Loucy (cell line): Measurements from ENCODE around the gene ARAF.

Experiments
- EZH2phosphoT487 ChIP-seq: fragments of 200-600 bp; IDR thresholded peaks from 2 replicates; pipeline ENCODE4 v1.6.1; 2018; ENCODE audit warnings: antibody characterized with exemption, mild to moderate bottlenecking, moderate library complexity, borderline replicate concordance
- TF ChIP-seq, protein P1 (sequence below): fragments of 200-600 bp; sonication (generic); conservative IDR thresholded peaks from 2 replicates; pipeline ENCODE4 v1.5.1; 2014; ENCODE audit warnings: mild to moderate bottlenecking, antibody characterized with exemption, low read length

- TF ChIP-seq, protein P1, sequence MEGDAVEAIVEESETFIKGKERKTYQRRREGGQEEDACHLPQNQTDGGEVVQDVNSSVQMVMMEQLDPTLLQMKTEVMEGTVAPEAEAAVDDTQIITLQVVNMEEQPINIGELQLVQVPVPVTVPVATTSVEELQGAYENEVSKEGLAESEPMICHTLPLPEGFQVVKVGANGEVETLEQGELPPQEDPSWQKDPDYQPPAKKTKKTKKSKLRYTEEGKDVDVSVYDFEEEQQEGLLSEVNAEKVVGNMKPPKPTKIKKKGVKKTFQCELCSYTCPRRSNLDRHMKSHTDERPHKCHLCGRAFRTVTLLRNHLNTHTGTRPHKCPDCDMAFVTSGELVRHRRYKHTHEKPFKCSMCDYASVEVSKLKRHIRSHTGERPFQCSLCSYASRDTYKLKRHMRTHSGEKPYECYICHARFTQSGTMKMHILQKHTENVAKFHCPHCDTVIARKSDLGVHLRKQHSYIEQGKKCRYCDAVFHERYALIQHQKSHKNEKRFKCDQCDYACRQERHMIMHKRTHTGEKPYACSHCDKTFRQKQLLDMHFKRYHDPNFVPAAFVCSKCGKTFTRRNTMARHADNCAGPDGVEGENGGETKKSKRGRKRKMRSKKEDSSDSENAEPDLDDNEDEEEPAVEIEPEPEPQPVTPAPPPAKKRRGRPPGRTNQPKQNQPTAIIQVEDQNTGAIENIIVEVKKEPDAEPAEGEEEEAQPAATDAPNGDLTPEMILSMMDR, result no peak
- no peak for TF ChIP-seq EZH2phosphoT487
These were observed 10.9 kb downstream of the ARAF start for GRCh38 chrX:47571896-47572295.
